Measurements from ENCODE around the gene DLG2. TPM values are rescaled to one million over a fixed set of nuclear protein-coding genes. Genes with fewer than 3 reads are reported as not detected.
"Not testable (repeated sequence)": the region's sequence is repeated elsewhere in the genome, so short reads cannot be mapped to it uniquely, and the experiment has no call there.

The DLG2 gene
- total RNA-seq, 1 experiment from 2014 or later: not detected

- no peak for DNase-seq (ENCODE audit: low read depth)
Measured at GRCh38 chr11:83793310-83793709, 1833.8 kb downstream of the DLG2 start.

DNA sequence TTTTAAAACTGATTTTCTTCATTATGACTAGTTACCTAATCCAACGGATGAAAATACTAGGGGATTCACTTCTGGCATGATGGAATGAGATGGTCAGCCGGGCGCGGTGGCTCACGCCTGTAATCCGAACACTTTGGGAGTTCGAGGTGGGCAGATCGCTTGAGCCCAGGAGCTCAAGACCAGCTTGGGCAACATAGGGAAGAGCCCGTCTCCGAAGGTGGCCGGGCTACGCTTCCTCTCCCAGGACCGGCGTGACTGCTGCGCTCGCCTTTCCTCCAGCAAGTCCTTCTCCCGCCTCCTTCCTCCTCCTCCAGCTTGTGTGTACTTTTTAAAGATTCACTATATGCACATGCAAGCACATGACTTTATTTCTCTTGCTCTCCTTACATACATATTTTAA lies 1835.6 kb downstream of the DLG2 start:
- DNase-seq (ENCODE audit: low read depth): no peak

DNA sequence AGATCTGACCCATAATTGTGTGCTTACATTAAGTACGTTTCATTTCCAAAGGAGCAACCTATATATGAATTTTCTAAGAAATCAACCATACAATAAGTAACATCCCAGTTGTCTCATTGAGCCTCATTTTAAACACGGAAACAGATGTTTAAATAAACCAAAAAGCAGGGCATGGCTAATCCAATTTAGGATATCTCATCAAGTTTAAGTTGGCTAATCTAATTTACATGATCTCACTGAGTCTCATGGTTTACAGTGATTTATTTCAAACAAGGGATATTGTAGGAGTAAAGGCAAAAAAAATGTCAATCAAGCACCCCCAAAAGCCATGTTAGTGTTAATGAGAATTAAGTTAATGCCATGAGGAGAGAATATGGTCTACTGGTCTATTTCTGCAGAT lies 1841.2 kb downstream of the DLG2 start:
- no peak for DNase-seq (ENCODE audit: low read depth)

DNA sequence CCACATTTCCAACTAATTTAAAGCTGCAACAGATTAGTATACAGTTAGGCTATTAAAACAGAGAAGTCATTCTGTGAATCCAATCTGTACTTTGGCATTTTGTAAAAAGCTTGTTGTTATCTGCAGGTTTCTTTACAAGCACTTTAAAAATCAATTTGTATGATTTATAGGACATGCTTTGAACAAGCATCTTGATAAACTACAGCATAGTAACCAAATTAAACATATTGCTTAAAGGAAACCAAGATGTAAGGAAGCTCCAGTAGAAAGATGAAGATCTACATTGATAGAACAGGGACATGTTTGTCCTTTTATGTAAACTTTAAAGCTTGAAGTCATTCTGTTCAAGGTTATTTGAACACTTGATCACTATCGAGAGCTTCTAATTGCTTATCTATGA lies 1842.7 kb downstream of the DLG2 start:
- no peak for DNase-seq (ENCODE audit: low read depth)

- DNase-seq (ENCODE audit: low read depth): no peak
Measured at GRCh38 chr11:83782329-83782728, 1844.8 kb downstream of the DLG2 start.

DNA sequence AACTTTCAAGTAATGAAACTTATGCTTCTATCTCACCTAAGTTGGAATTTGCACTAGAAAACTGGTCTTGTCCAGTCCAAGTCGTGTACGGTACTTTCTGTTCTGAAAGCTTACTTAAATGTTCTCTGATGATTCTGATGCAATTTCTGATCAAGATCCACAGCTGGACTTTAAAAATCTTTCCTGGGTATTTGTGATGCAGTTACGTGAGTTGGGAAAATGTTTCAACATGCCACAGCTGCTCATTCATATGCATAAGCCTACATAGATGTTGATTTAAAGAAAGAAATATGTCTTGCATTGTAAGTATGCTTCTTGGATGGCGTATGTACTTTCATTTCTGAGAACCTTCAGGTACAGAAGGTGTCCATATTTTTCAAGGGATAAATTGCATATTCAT lies 1847.3 kb downstream of the DLG2 start:
- no peak for DNase-seq (ENCODE audit: low read depth)

- no peak for DNase-seq (ENCODE audit: low read depth)
Measured at GRCh38 chr11:83778596-83778995, 1848.5 kb downstream of the DLG2 start.

DNA sequence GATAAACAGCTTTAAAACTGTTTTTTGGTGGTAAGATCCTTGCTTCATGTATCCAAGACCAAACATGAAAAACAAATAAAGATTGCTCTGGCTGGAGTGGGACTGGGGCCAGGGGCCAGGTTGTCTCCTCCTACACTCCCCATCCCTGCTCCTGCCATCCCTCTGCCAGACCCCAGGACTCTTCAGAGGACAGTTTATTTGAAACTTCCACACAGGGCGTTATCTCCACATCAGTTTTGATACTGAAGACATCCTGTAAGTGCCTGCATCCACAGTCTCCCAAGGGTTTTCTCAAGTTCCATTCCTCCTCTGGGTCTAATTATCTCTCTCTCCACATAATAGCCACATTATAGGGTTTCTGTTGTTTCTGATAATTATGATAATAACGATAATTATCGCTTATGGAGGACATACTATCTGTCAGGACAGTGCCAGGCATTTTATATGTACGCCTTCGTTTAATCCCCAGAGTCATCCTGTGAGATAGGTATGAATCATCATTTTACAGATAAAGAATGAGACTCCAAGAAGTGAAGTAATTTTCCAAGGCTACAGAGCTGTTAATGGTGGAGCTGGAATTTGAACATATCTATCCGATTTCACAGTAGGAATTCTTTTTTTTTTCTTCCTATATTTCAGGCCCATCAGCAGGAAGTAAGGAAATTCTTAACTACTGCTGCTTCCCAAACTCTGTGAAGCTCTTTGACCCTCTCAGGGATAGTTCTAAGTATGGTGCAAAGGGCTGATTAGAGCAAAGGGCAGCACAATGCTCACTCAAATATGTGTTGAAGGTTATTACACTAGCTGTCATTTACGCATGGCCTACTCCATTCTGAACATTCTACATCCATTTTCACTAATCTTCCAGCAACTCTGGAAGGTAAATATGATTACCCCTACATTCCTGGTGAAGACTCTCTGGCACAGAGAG lies 1852.9 kb downstream of the DLG2 start:
- peak; percentile 2 for DNase-seq (ENCODE audit: low read depth)

- DNase-seq (ENCODE audit: low read depth): no peak
Measured at GRCh38 chr11:83768489-83768888, 1858.7 kb downstream of the DLG2 start.

GRCh38 chr11:83766932-83767331 lies 1860.2 kb downstream of the DLG2 start:
- no peak for DNase-seq (ENCODE audit: low read depth)

GRCh38 chr11:83764643-83765042 lies 1862.5 kb downstream of the DLG2 start:
- DNase-seq (ENCODE audit: low read depth): no peak

GRCh38 chr11:83760932-83761331 lies 1866.2 kb downstream of the DLG2 start:
- DNase-seq (ENCODE audit: low read depth): no peak

GRCh38 chr11:83759148-83759547 lies 1868.0 kb downstream of the DLG2 start:
- DNase-seq (ENCODE audit: low read depth): no peak

- no peak for DNase-seq (ENCODE audit: low read depth)
Measured at GRCh38 chr11:83751041-83751440, 1876.1 kb downstream of the DLG2 start.

- DNase-seq (ENCODE audit: low read depth): no peak
Measured at GRCh38 chr11:83746921-83747585, 1880.1 kb downstream of the DLG2 start.

- no peak for DNase-seq (ENCODE audit: low read depth)
Measured at GRCh38 chr11:83744620-83745192, 1882.4 kb downstream of the DLG2 start.

GRCh38 chr11:83736684-83737083 lies 1890.5 kb downstream of the DLG2 start:
- DNase-seq (ENCODE audit: low read depth): no peak

GRCh38 chr11:83734120-83734519 lies 1893.0 kb downstream of the DLG2 start:
- DNase-seq (ENCODE audit: low read depth): no peak

GRCh38 chr11:83731288-83731687 lies 1895.9 kb downstream of the DLG2 start:
- DNase-seq (ENCODE audit: low read depth): not testable (repeated sequence)

- DNase-seq (ENCODE audit: low read depth): no peak
Measured at GRCh38 chr11:83728281-83728680, 1898.9 kb downstream of the DLG2 start.

DNA sequence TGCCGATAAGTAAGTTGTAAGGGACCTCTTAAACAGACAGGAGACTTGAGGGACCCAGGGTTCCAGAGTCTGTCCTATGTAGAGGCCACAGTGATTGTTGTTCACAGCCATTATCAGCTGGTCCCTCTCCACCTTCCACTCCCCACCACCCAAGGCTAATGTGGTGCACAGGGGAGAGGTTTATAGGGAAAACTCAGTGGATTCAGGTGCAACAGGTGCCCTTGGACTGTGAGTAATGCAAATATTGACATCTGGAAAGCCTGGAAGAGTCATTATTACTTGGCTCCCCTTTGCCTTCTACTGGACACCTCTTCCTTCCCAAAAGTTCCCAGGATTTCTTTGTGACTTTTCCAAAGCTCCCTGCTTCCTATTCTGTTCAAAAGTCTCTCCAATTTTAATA lies 1899.9 kb downstream of the DLG2 start:
- DNase-seq (ENCODE audit: low read depth): no peak

DNA sequence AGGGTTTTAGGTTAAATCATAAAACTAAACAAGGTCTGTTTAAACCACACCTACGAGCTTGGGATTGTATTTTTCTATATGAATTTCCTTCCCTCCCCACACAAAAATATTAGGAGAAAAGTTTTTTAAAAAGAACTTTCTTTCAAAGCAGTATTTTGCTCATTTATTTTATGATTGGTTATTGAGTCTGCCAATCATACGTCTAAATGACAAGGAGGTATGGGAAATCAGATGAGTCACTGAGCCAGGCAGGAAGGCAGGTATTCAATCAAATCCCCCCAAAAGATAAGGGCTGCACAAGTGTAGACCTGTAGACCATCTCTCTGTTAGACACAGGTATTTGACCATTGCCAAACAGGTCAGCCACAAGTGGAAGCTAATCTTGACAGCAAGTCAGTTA lies 1900.8 kb downstream of the DLG2 start:
- DNase-seq (ENCODE audit: low read depth): no peak

DNA sequence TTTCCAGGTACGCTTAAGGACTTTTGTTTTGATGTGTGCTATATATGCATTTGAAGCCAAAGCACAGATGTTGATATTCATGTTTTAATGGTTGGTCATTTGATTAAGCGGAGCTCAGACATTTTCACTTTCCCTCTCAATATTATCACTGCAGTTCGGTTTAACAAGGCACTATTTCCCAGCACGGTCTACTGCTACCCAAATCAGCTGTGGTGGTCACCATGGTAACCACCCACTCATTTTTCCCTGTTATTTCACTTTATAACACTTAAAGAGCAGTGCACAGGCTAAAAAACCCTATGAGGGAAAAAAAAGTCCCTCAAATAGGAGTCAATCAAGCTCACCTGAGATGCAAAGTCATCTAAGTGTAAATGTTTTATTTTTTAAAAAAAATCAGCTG lies 1901.4 kb downstream of the DLG2 start:
- no peak for DNase-seq (ENCODE audit: low read depth)

Measured in M059J (cell line).